HepG2 (cell line): ENCODE results near the gene NXN.

ENCODE experiments used
- BRF2 ChIP-seq: sonication (generic); formaldehyde crosslinking; IDR thresholded peaks from 2 replicates; pipeline ENCODE4 v1.8.1; 2022; ENCODE audit warnings: mild to moderate bottlenecking, missing genetic modification reagents
- CTCF ChIP-seq: sonication (generic); formaldehyde crosslinking; IDR thresholded peaks from 2 replicates; pipeline ENCODE4 v1.5.0; 2020; ENCODE audit warnings: mild to moderate bottlenecking, missing genetic modification reagents, moderate library complexity
- GABPA ChIP-seq, 2 experiments: IDR thresholded peaks; 2 replicates each; pipeline ENCODE4 v1.6.1; 2011 to 2016; ENCODE audit warnings: low read depth in 2 of 2, low read length in 1 of 2, missing biosample characterization in 1 of 2, missing genetic modification characterization in 1 of 2
- HNRNPLL ChIP-seq: fragments of 200-400 bp; formaldehyde crosslinking; IDR thresholded peaks from 2 replicates; pipeline ENCODE4 v1.6.1; 2017; ENCODE audit warnings: mild to moderate bottlenecking, low read depth, low read length; ENCODE audit not compliant: poor library complexity, severe bottlenecking
- JUND ChIP-seq: sonication (generic); formaldehyde crosslinking; IDR thresholded peaks from 2 replicates; pipeline ENCODE4 v1.8.0; 2022; ENCODE audit warnings: mild to moderate bottlenecking, missing genetic modification reagents
- KLF9 ChIP-seq: IDR thresholded peaks from 2 replicates; pipeline ENCODE4 v1.6.1; 2016; ENCODE audit warnings: low read depth
- NFRKB ChIP-seq: fragments of 450-650 bp; IDR thresholded peaks from 2 replicates; pipeline ENCODE4 v1.6.1; 2017
- PHF8 ChIP-seq: sonication (generic); formaldehyde crosslinking; IDR thresholded peaks from 2 replicates; pipeline ENCODE4 v1.5.0; 2020; ENCODE audit warnings: missing genetic modification reagents
- SUZ12 ChIP-seq: fragments of 150-350 bp; IDR thresholded peaks from 2 replicates; pipeline ENCODE4 v1.6.1; 2014; ENCODE audit warnings: low read depth, low read length
- YY1 ChIP-seq: IDR thresholded peaks from 2 replicates; pipeline ENCODE4 v1.6.1; 2011; ENCODE audit warnings: low read length, low read depth, moderate library complexity, mild to moderate bottlenecking; ENCODE audit not compliant: insufficient read depth, insufficient replicate concordance
- ZBTB49 ChIP-seq: sonication (generic); formaldehyde crosslinking; IDR thresholded peaks from 2 replicates; pipeline ENCODE4 v1.4.0; 2020; ENCODE audit warnings: missing genetic modification reagents, borderline replicate concordance
- ZNF496 ChIP-seq: sonication (generic); formaldehyde crosslinking; IDR thresholded peaks from 2 replicates; pipeline ENCODE4 v1.8.1; 2023; ENCODE audit warnings: mild to moderate bottlenecking, moderate library complexity, missing genetic modification reagents; ENCODE audit not compliant: insufficient replicate concordance
- ZNF501 ChIP-seq: sonication (generic); formaldehyde crosslinking; IDR thresholded peaks from 2 replicates; pipeline ENCODE4 v1.5.1; 2020; ENCODE audit warnings: mild to moderate bottlenecking, moderate library complexity, missing genetic modification reagents
- ZNF512 ChIP-seq: sonication (generic); formaldehyde crosslinking; IDR thresholded peaks from 2 replicates; pipeline ENCODE4 v1.4.0; 2020; ENCODE audit warnings: mild to moderate bottlenecking, missing genetic modification reagents

GRCh38 chr17:819251-819650 is 160.3 kb downstream of the NXN start:
- TF ChIP-seq ZNF496 (CRISPR knock-in tag) (no peak), GABPA (IDR thresholded peaks at IDR 0.05; ENCODE audit: low read depth, low read length) (no peak), GABPA (CRISPR knock-in tag; IDR thresholded peaks at IDR 0.05; ENCODE audit: low read depth) (no peak), ZNF512 (CRISPR knock-in tag) (no peak), HNRNPLL (no peak), KLF9 (CRISPR knock-in tag) (no peak), CTCF (CRISPR knock-in tag) (no peak), PHF8 (CRISPR knock-in tag) (no peak), NFRKB (no peak), SUZ12 (no peak), YY1 (no peak), JUND (CRISPR knock-in tag) (no peak), ZNF501 (CRISPR knock-in tag) (no peak), BRF2 (CRISPR knock-in tag) (no peak), ZBTB49 (CRISPR knock-in tag) (no peak)
